Stimulated activated CD8-positive, alpha-beta memory T cell treated with anti-CD3 and anti-CD28 coated beads, Interleukin-4, amount 100 ng/mL, for 4 hours (primary cell): ENCODE data around the gene RND1.

Source experiments
- DNase-seq, 2 donors: peaks; one replicate each; pipeline ENCODE4 v3.0.0-alpha.2; 2020; ENCODE audit warnings: low read depth in 2 of 2, low spot score in 1 of 2

The RND1 gene

GRCh38 chr12:48811437-48812090, 54.1 kb downstream of the RND1 start:
- no peak for DNase-seq

- DNase-seq, result no peak
Observed at GRCh38 chr12:48810903-48811431, 54.7 kb downstream of the RND1 start.

GRCh38 chr12:48807981-48808380, 57.7 kb downstream of the RND1 start:
- no peak for DNase-seq
